RKO (cell line): ENCODE results near the gene CEPT1.
A peak's percentile ranks its signal among the peaks of the same experiment; 100 is the strongest.
"Not testable (repeated sequence)": the region's sequence is repeated elsewhere in the genome, so short reads cannot be mapped to it uniquely, and the experiment has no call there.

Source experiments
- DNase-seq: peaks from one replicate; pipeline ENCODE4 v3.0.0-alpha.2; 2016; ENCODE audit warnings: low spot score

Gene CEPT1

DNA sequence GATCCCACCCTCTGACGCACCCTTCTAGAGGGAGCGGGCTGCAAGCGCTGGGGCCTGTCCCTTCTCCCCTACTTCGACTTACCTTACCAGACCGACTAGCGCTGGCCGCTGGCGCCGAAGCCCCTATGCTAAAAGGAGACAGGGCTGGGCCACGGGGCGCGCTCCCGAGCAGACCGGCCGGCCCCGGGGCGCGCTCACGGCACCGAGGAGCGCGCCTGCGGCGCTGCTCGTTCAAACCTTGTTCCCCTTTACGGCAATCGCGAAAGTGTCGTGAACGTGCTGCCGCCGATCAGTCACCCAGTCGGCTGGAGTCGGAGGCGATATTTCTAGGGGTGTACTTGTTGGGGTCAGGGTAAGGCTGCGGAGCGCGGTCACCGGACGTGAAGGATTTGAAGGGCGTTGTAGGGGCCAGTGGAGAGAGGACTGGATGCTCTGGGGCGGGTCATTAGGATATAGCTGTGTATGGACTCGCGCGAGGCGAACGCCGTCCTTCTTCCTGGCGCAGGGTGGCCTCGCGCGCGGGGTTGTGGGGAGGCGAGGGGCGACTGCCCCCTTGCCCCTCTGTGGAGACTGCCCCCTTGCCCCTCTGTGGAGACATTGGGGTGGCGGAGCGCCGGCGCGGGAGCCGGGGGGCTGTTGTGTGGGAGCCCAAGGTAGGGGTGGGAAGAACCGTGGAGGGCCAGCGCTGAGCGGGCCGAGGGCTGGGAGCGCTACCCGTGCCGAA lies at the start of gene CEPT1, which contains the start of gene DRAM2:
Gene CEPT1, plus strand, starts transcription at position 268 of the 724 bp plus-strand sequence. CDS start 7,492 bp downstream, outside the sequence.
Gene DRAM2, minus strand, starts transcription at position 138 of the 724 bp plus-strand sequence. CDS start 8,539 bp downstream, outside the sequence.
- DNase-seq = peak; percentile 96

DNA sequence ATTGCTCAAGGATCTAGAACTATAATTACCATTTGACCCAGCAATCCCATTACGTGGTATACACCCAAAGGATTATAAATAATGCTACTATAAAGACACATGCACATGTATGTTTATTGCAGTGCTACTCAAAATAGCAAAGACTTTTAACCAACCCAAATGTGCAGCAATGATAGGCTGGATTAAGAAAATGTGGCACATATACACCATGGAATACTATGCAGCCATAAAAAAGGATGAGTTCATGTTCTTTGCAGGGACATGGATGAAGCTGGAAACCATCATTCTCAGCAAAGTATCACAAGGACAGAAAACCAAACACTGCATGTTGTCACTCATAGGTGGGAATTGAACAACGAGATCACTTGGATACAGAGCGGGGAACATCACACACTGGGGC lies 44.6 kb upstream of the CEPT1 start:
- DNase-seq = not testable (repeated sequence)

DNA sequence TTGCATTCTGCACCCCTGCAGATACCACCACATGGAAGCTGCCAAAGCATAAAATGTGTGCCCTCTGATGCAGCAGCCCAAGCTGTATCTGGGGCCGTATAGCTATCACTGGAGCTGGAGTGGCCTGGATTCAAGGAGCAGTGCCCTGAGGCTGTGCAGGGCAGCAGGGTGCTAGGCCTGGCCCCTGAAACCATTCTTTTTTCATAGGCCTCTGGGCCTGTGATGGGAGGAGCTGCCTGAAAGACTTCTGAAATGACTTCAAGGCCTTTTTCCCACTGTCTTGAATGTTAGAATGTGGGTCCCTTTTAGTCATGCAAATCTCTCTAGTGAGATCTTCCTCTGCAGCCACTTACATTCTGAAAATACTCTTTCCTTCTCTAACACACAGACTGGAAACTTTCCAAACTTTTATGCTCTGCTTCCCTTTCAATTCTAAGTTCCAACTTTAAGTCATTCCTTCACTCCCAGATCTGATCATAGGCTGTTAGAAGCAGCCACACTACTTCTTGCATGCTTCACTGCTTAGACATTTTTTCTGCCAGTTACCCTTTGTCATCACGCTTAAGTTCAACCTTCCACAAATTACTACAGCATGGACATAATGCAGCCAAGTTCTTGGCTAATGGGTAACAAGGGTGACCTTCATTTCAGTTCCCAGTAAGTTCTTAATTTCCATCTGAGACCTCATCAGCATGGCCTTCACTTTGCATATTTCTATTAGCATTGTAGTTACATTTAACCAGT lies 42.5 kb upstream of the CEPT1 start:
- no peak for DNase-seq

DNA sequence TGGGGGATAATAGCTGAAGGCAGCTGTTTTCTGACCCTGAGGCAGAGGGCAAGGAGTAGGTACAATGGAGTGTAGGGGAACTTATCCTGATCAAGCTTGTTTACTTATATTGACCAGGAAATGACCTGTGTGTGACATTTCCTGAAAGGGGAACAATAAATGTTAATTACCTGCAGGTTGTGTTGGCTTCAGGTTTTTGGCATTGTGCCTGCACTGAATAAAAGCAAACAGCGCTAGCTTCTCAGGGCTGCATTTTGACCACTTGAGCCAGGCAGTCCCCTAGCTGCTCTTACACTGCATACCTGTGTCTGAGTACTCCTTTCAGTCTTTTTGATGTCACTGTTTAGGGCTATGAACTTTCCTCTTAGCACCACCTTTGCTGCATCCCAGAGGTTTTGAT lies 40.7 kb upstream of the CEPT1 start:
- no peak for DNase-seq

DNA sequence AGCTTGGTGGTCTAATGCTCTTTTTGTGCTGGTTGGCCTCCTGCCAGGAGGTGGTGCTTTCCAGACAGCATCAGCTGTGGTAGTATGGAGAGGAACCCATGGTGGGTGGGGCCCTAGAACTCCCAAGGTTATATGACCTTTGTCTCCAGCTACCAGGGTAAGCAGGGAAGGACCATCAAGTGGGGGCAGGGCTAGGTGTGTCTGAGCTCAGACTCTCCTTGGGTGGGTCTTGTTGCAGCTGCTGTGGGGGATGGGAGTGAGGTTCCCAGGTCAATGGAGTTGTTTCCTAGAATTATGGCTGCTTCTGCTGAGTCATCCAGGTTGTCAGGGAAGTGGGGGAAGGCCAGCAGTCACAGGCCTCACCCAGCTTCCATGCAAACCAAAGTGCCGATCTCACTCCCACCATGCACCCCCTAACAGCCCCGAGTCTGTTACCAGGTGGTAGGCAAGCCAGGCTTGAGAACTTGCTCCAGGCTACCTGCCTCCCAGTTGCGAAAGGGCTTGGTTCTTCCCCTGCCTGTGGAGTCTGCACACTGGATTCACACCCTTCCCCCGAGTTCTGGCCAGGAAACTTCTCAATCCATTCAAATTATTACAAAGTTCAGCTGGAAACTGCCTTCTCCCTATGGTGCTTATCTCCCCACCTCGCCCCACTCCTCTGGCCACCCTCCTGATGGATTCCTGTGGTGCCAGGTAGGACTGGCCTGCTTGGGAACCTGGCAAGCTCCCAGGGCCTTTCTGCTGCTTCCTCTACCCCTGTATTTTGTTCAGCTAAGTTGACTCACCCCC lies 38.0 kb upstream of the CEPT1 start:
- DNase-seq = no peak

DNA sequence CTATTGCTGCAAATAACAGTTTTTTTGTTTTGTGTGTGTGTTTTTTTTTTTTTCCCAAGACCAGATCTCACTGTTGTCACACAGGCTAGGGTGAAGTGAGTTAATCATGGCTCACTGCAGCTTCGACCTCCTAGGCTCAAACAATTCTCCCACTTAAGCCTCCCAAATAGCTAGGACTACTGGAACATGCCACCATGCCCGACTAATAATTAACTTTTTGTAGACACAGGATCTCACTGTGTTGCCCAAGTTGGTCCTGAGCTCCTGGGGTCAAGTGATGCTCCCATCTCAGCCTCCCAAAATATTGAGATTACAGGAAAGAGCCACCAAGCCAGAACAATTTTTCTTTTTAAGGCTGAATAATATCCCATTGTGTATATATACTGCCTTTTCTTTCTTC lies 35.0 kb upstream of the CEPT1 start:
- no peak for DNase-seq

DNA sequence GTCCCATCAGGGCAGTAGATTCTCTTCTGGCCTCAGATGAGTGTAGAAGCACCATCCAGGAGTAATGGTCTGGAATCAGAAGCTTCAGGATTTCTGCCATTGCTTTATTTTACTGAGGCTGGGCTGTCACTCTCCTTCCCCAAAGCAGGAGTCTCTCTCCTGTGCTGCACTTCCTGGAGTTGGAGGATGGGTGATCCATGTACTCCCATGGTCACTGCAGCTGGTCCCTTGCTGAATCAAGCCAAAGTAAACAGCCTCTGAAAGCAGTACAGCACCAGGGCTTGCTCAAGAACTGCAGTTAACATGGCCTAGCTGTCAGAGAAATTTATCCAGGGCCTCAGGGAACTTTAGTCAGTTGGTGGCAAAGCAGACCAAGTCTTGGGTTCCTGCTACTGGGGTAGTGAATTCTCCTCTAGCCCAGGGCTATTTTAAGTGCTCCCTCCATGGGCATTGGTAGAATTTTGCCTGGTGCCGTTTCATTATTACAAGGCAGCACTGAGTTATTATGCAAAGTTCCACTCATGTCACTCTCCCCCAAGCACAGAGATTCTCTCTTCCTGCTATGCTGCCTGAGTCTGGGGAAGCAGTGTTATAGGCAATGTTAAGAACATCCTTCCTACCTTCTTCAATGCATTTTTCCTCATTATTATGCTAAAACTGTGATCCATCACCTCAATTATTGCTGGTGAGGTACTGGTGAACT lies 29.7 kb upstream of the CEPT1 start:
- no peak for DNase-seq

DNA sequence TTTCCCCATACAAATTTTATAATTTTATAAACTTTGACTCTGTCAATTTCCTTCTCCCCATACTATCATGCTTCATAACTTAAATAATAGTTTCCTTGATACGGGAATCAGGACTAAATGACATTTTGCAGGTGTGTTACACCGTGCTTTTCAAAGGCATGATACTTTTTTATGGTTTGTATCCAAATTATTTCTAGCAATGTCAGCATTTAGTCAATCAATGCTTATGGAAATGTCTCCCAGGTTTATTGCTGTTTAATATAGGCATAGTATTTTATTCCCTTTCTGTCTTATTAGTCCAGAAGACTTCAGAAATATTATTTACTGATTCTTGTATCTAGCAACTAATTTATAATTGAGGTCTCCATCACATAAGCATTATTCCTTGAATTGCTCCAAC lies 23.5 kb upstream of the CEPT1 start:
- no peak for DNase-seq

DNA sequence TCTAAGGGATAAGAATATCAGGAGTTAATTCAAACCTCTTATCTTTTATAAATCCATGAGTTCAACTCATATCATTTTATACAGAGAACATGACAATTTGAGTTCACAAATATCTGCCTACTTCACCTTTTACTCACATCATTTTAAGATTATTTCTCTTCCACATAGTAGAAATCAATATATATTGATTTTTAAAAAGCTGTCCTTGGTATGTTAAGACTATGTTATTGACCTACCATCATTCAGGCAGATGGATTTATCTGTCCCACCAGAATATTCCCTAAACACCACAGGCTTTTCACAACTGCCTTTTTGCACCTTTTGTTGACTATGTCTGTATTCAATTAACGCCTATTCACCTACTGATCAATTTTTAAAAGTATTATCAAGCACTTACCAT lies 13.7 kb upstream of the CEPT1 start:
- DNase-seq = no peak

DNA sequence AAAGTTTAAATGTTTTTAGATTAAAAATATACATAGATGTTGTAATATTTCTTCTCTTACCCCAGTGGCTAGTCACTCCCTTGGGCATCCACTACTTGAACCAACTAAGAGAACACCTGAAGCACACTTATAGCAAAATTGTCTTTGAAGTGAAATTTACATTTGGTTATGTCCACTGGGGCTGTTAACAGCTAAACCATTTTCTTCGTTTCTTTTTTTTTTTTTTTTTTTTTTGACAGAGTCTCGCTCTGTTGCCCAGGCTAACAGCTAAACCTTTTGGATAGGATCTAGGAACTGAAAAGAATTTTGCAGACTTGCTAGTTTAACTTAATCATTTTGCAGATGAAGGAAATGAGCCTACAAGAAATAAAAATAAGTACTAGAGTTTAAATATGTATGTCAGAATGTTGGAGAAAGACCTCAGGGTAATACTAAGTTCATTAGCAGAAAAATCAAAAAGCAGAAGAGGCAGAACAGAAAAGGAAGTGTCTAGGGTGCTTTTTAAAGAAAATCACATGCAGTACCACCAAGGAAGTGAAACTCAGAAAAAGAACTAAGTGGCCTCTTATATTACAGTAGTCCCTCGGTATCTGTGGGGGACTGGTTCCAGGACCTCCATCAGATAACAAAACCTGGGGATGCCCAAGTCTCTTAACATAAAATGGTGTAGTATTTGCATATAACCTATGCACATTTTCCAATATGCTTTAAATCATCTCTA lies 11.9 kb upstream of the CEPT1 start:
- DNase-seq = no peak

DNA sequence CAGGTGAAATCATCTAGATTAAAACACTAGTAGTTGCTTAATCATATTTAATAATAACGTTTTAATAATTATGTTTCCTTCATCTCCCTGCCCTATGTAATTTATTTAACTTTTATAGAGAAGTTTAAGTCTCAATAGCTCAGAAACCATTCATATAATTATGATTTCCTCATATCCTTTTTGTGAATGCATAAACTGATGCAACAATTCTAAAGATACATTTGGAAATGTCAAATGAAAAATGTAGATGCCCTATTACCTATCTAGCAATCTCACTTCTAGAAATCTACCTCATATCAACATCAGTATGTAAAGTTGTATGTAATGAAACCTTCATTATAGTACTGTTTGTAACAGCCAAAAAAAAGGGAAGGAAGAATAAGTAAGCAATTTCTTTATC lies 10.6 kb upstream of the CEPT1 start:
- no peak for DNase-seq

DNA sequence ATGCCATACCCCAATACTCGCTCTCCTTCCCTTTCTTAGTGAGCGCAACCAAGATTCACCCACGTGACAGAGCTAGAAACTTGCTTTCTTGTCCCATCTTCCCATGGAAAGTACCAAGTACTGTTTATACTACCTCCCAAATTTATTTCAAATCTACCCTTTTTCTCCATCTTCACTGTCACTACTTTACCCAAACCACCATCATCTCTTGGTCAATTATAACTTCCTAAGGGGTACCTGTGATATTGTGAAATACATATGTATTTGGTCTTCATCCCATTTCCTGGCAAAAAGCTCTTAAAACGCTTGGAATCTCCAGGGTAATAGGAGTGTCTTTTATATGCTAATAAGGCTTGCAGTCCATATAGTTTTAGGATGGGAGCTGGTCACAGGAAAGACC lies 8.3 kb upstream of the CEPT1 start:
- DNase-seq = no peak

DNA sequence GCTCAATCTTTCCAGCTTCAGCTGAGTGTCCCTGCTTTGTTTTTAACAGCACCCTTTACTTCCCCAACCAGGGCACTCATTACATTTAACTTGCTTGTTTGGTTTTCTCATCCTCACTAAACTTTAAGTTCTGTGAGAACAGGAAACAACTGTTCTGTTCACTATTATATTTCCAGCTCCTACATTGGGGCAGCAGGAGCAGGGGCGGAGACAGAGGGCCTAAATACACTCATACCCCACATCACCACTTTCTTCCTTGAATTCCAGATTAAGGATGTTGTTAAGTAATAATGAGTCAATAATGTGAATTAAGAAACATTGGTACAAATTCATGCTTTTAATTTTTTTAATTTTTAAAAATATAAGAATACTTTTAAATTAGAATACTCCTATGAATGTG lies 6.2 kb upstream of the CEPT1 start:
- no peak for DNase-seq

DNA sequence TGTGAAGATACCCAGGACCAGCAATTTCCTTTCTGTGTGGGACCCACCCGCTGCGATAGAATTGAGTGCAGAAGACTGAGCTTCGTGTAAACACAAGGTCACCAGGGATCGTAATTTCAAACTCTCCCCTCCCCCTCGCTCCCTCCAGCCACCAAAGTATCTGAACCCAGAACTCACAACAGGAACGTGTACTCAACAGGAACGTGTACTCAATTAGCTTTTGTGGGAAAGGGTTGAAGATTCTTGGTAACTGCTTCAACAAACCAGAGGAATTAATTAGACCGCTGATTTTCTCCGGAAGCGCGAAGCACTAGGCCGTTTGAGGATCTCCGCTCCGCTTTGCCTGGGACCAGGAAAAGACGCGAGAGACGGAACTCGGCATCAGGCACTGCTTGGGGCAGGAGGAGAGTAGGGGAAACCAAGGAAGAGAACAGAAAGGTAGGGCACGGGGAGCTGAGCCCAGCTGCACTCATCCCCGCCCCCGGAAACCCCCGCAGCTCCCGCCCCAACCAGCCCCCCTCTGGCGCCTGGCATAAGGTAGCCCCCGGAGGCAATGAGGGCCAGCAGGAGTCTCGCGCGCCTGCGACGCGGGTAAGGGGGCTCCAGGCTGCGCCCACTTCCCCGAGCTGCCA lies 583 bp upstream of the CEPT1 start:
- peak; percentile 70 for DNase-seq

DNA sequence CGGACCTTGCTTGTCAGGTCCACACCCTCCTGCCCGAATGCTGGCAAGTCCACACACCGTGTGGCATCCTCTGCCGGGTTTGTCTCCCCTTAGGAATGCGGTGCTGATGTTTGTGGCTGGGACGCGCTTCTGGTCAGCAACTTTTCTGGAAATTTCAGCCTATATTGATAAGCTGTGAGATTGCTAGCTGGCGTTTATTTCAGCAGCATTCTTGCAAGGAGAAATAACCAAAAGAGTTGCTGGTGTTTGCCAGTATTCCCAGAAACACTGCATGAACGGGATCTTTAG lies 601 bp downstream of the CEPT1 start:
- peak; percentile 74 for DNase-seq

DNA sequence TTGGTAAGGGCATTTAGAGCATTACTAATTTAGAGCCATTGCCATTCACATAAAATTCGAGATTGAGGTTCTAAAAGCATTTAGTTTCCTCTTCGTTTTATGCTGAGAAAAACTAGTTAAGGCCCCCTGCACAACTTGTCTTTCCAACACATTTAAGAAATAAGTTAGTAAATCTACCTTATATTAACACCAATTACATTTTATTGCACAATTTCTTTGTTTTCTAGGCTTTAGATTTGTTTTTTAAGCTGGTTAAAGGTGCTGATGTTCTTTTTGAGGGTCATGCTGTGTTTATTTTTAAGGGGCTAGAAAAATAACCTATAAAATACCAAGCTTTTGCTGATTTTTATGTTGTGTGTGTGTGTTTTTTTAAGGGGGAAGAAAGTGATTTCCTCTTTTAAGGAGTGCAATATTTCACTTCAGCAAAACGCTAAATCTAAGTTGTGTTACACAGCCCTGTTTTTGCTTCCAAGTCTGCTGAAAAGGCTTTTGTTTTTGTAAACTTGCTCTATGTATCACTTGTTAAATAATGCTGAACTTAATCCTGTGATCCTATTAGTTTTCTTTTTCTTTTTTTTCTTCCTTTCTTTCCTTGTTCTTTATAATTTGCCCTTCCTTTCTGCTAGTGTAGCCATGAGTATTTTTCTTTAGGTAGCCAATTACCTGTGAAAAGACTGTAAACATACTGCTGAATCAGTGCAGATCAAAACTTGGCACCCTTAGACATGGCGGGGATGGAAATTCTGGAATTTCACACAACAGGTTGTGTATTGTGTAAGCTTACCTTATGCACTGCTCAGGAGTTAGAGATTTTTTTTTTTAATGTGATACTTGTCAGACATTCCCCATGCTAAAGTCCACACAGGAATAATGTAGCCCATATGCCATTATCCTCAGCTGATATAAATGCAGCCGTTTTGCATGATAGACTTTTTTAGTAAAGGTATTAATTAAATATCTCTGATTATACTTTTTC lies 1.5 kb downstream of the CEPT1 start:
- DNase-seq = no peak

DNA sequence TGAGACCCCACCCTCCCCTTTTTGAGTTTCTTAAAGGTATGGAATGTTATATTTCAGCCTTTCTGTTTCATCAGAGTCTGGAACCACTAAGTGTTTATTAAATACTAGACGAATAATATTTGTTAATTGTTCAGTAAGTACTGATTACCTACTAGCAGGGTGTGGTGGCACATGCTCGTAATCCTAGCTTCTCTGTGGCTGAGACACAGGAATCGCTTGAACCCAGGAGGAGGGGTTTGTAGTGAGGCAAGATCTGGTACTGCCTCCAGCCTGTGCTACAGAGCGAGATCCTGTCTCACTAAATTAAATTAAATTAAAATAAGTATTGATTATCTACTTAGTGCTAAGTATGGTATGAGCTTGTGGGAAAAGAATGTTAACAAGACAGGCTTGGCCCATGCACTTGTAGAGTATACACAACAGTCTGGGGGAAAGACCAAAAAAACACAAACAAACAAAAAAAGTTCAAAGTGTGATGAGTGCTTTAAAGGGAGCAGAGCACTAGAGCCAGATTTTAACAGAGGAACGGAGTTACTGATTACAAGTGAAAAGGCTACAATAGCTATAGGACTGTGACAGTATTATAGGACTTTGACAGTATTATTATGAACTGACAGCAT lies 2.4 kb downstream of the CEPT1 start:
- no peak for DNase-seq

DNA sequence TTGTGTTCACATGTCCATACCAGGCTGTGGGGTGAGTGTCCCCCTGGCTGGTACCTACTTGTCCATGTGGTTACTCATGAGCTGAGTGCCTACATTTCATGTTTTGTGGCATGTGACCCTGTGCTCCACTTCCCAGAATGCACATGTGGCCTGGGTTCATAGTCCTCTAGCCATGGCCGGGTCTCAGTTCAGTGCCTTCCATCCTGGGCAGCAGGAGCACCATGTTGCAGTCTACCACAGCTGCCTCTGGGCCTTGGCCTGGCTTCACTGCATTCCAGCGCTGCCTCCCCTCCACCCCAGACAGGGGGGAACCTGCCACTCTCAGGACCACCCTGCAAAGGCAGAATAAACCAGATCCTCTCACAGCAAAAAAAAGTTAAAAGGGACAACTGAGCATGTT lies 5.5 kb downstream of the CEPT1 start:
- no peak for DNase-seq

DNA sequence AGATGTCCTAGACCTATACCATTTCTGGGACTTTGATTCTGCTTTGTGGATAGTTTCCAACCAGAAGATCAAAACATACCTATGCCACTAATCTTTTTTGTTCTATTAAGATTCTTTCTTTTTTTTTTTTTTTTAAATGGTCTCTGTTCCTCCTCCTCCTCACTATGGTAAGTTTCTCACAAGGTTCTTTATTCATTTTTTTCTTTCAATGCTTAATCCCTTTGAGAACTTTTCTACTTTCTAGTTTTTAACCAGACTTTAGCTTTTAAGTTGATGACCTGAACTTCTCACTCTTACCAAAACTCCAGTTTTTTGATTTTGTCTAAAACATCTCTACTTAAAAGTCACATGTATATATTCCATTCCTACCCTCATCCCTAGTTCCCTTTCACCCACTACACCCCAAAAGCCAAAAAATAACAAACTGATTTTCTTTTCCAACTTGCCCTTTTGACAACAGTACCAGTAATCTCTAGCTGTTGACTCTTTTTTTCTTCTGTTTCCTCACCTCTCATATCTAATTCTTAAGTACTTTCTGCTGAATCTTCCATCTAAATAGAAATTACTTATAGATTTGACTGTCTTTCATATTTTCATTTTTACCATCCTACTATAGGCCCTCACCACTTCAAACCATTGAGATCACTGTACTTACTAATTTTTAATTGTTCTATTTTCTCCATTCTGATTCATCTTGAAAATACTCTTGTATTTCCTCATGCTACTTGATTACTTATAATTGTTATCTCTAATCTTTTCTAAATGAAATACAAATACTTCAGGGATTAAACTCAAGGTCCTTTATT lies 6.1 kb downstream of the CEPT1 start:
- DNase-seq = no peak
